ENCODE data around the gene IFITM1.

- TF ChIP-seq CTCF (conservative IDR thresholded peaks at IDR 0.05 in 1 of 2, IDR thresholded peaks at IDR 0.05 in 1 of 2; ENCODE audit: extremely low read depth in 1 of 2, insufficient read depth in 1 of 2, low read depth in 1 of 2, low read length in 2 of 2) (no peak), EZH2 (IDR thresholded peaks at IDR 0.05; ENCODE audit: borderline replicate concordance, low read length) (no peak)
Measured at GRCh38 chr11:266676-267439, 47.0 kb upstream of the IFITM1 start.
